Measurements from ENCODE around the gene SNRNP200.
"Not testable (repeated sequence)": the region's sequence is repeated elsewhere in the genome, so short reads cannot be mapped to it uniquely, and the experiment has no call there.

SNRNP200 gene

DNA sequence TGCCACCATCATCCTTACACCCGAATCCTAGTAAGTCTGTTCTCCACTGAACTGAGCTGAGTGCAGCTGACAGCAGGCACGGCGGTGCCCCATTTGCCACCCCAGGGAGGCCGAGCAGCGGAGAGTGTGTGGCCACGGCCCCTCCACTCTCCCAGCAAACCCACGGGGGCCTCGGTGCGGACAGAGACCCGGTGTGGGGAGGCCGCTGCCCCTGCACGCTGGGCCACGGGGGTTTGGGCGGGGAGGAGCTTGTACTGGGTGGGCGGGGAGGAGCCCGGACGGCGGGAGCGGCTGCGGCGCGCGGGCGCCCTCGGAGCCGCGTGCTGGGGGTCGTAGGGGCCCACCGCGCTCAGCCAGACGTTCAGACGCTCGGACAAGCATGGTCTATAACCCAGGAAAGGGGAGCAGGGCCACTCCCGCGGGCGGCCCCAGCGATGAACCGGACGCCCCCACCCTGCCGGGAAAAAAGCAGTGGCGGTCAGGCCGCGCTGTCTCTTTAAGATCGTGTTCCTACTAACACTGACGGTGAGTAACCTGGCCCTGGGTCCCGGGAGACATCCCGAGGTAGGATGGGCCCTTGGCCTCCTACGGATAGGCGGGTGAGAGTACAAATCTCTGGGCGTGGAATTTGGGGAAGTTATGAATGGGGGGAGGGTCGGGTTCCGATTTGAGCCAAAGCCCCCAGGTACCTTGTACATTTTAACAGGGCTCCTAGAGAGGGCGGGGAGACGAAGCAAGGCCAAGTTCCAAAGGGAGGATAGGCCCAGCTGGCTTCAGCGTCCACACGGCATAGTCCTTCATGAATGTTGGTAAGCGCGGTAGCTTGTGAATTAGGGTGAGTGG is 19.9 kb upstream of the SNRNP200 start, which contains the start of gene ITPRIPL1:
ITPRIPL1 (plus strand) TSS at position 277 of the 843 bp plus-strand sequence; CDS start at position 800, 523 bp downstream.
- peak; percentile 81 for DNase-seq (ENCODE audit: low spot score)

- no peak for DNase-seq (ENCODE audit: low spot score)
Measured at GRCh38 chr2:96324721-96325040, 19.3 kb upstream of the SNRNP200 start.

DNA sequence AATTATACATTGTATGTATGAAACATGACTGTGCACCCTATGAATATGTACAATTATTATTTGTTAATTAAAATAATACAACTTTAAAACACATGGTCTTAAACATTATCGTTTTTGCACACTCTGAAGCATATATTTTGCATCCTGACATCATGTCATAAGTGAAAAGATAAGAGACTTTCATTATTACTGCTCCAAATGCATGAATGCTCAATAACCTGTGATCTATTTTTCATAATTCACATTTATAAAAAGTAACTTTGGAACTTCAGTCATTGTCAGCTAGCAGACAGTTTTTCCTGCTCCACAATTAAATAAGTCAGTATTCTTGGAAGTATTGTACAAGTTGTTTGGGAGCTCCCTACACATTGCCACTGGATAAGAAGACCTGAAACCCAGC is 18.5 kb upstream of the SNRNP200 start:
- no peak for DNase-seq (ENCODE audit: low spot score)

GRCh38 chr2:96320728-96321622 is 15.6 kb upstream of the SNRNP200 start:
- DNase-seq (ENCODE audit: low spot score): peak; percentile 70

- no peak for DNase-seq (ENCODE audit: low spot score)
Measured at GRCh38 chr2:96320326-96320725, 15.0 kb upstream of the SNRNP200 start.

DNA sequence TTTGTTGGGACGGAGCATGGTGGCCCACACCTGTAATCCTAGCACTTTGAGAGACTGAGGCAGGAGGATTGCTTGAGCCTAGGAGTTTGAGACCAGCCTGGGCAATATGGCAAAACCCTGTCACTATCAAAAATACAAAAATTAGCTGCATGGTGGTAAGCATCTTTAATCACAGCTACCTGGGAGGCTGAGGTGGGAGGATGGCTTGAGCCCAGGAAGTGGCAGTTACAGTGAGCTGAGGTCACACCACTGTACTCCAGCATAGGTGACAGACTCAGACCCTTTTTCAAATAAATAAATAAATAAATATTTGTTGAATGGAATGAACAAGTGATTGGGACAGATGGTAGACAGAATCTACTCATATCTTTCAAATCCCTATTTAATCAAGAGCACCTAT is 14.1 kb upstream of the SNRNP200 start:
- DNase-seq (ENCODE audit: low spot score): no peak

DNA sequence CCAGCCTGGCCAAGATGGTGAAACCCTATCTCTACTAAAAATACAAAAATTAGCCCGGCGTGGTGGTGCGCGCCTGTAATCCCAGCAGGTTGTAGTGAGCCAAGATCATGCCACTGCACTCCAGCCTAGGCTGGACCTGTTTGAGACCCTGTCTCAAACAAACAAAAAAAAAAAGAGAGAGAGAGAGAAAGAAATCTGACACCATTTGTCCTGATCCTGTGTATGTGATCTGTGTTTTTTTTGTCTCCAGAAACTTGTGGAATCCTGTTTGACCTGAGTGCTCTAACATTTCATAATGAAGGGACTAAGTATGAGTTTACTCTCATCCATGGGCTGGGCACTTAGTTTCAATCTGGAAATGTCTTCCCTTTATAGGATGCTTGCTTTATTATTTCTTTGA is 13.4 kb upstream of the SNRNP200 start:
- no peak for DNase-seq (ENCODE audit: low spot score)

DNA sequence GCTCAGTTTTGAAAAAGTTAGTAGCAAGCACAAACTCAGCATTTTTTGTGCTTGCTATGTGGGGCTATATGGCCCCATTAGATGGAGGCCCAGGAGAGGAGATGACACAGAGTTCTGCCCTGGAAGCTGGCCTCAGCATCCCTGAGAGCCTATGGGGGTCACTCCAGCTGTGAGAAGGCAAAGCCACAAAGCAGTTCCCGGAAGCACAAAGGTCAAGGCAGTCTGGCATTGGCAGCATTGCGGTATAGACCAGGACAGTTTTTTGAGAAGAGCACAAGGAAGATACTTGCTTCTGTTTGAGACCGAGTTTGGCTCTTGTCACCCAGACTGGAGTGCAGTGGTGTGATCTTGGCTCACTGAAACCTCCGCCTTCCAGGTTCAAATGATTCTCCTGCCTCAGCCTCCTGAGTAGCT is 12.2 kb upstream of the SNRNP200 start:
- no peak for DNase-seq (ENCODE audit: low spot score)

GRCh38 chr2:96316999-96317398 is 11.7 kb upstream of the SNRNP200 start:
- DNase-seq (ENCODE audit: low spot score): no peak

GRCh38 chr2:96315400-96316071 is 10.2 kb upstream of the SNRNP200 start:
- DNase-seq (ENCODE audit: low spot score): no peak

DNA sequence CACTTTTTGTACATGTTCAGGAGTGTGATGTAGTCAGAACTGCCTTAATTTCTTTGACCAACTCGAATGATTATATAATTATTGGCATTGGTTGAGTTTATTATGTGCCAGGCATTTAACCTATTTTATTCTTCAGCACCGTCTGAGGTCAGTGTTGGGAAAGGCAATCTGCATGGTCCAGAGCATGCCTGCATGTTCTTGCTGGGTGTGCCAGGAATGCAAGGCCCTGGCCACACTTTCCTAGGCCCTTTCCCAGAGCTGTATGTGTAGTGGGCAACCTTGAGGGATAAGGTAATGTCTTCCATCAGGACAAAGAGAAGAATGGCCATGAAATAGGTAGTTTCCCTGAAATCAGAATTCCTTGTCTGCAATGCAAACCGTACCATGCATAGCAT is 9.7 kb upstream of the SNRNP200 start:
- no peak for DNase-seq (ENCODE audit: low spot score)

- DNase-seq (ENCODE audit: low spot score): no peak
Measured at GRCh38 chr2:96308248-96308647, 2.9 kb upstream of the SNRNP200 start.

GRCh38 chr2:96306370-96306769 is 1.0 kb upstream of the SNRNP200 start:
- no peak for DNase-seq (ENCODE audit: low spot score)

GRCh38 chr2:96305979-96306308 is 598 bp upstream of the SNRNP200 start:
- DNase-seq (ENCODE audit: low spot score): no peak

GRCh38 chr2:96304606-96305005 is 740 bp downstream of the SNRNP200 start:
- no peak for DNase-seq (ENCODE audit: low spot score)

GRCh38 chr2:96301865-96302264 is 3.5 kb downstream of the SNRNP200 start:
- no peak for DNase-seq (ENCODE audit: low spot score)

- no peak for DNase-seq (ENCODE audit: low spot score)
Measured at GRCh38 chr2:96296925-96297324, 8.4 kb downstream of the SNRNP200 start.

GRCh38 chr2:96294271-96294670 is 11.1 kb downstream of the SNRNP200 start:
- DNase-seq (ENCODE audit: low spot score): not testable (repeated sequence)

DNA sequence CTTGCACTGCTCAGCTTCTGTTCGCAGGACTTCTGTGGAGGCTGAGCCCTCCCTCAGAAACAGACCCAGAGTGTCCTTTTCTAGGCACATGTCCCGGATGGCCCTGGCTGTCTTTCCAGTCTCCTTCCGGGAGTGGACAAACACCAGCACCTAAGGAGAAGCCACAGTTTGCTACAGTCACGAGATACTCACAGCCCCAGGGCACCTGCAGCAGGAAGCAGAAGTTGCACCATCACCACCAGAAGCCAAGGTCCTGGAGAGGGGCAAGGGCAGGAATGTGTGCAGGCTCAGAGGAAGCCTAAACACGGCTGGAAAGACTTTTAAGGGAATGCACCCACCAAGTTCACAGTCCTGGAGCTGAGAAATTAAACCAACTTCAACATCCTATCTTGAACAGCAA is 13.6 kb downstream of the SNRNP200 start:
- DNase-seq (ENCODE audit: low spot score): no peak

DNA sequence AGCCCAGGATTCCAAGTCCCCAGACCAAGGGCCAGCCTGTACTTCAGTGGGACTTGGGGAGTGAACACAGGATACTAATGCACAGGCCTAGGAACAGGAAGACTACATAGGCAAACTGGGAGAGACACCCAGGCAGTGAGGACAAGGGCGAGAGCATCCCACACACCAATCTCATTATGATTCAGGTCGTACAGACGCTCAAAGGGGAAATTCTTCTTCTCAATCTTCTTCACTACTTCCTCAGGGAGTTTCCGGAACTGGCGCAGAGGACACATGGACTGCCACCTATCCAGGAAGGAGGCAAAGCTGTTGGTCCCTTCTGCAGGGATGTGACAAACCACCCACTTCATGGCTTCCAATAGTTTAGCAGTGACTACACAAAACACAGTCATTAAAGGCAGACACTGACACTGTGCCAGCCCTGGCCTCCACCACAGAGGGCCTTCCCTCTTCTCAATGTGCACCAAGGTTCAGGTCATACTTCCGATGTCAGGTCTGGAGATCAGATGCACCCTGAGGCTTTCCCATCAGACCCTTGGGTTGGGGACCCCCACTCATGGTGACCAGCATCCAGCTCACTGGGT is 18.0 kb downstream of the SNRNP200 start:
- DNase-seq (ENCODE audit: low spot score): no peak

DNA sequence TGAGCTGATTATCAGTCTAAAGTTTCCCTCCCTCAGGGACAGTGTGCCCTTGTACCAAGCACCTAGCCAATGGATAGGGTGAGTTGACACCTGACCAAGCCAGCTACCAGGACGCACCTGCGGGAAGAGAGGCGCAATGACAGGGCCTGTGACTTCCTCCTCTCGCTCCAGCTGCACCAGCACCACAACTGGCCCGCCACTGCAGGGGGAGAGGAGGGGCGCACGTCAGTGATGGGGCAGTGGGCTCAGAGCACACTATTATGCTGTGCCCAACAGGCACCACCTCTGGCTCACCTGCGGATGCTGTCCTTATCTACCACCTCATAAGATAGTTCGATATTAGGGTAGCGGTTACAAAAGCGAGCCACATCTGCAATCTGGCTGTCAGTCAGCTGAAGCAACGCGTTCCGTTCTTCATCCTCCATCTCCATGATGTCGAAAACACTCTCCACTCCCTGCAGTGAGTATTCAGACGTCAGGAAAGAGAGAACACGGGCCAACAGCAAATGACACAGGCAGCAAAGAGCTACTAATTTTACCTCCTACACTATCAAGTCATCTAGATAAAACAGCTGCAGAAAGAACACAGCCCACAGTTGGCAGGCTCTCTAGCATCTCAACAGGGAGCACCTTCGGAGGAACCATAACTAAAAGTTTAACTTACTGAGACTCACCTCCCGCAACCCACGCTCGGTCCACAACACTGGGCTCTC is 28.4 kb downstream of the SNRNP200 start:
- DNase-seq (ENCODE audit: low spot score): no peak
